DOHH2 (cell line): Measurements from ENCODE around the gene COPS7A.

Source experiments
- H3F3A ChIP-seq: fragments of 200-600 bp; sonication (generic), shearing (Covaris generic); 2 replicates; pipeline ENCODE4 v1.6.0; 2016; ENCODE audit warnings: antibody characterized with exemption, mild to moderate bottlenecking; ENCODE audit not compliant: control insufficient read depth, insufficient read depth
- H3K27ac ChIP-seq: fragments of 200-600 bp; sonication (generic); 2 replicates; pipeline ENCODE4 v1.5.1; 2014; ENCODE audit warnings: low read depth, mild to moderate bottlenecking, low read length, moderate library complexity
- H3K27me3 ChIP-seq: fragments of 200-600 bp; sonication (generic); 2 replicates; pipeline ENCODE4 v1.6.1; 2014; ENCODE audit warnings: mild to moderate bottlenecking, low read length, mixed read lengths; ENCODE audit not compliant: control insufficient read depth
- H3K36me3 ChIP-seq: fragments of 200-600 bp; sonication (generic); 2 replicates; pipeline ENCODE4 v1.6.1; 2014; ENCODE audit warnings: mild to moderate bottlenecking, low read length, moderate library complexity, mixed read lengths; ENCODE audit not compliant: control insufficient read depth
- H3K4me1 ChIP-seq: fragments of 200-600 bp; sonication (generic); 2 replicates; pipeline ENCODE4 v1.6.1; 2014; ENCODE audit warnings: mild to moderate bottlenecking, low read length, mixed read lengths; ENCODE audit not compliant: control insufficient read depth
- H3K4me2 ChIP-seq: fragments of 200-600 bp; sonication (generic); 2 replicates; pipeline ENCODE4 v1.6.0; 2014; ENCODE audit warnings: mild to moderate bottlenecking, low read length, moderate library complexity
- H3K4me3 ChIP-seq: fragments of 200-600 bp; sonication (generic); 2 replicates; pipeline ENCODE4 v1.5.1; 2014; ENCODE audit warnings: mild to moderate bottlenecking, low read length, mixed read lengths
- H3K79me2 ChIP-seq: fragments of 200-600 bp; sonication (generic); 2 replicates; pipeline ENCODE4 v1.6.1; 2014; ENCODE audit warnings: mild to moderate bottlenecking, low read length, mixed read lengths; ENCODE audit not compliant: control insufficient read depth
- H3K9me2 ChIP-seq: fragments of 200-600 bp; sonication (generic); replicated peaks from 2 replicates; pipeline ENCODE4 v1.6.1; 2014; ENCODE audit warnings: mild to moderate bottlenecking, low read length, mixed read lengths; ENCODE audit not compliant: control insufficient read depth
- H3K9me3 ChIP-seq: fragments of 200-600 bp; sonication (generic); 2 replicates; pipeline ENCODE4 v1.6.1; 2014; ENCODE audit warnings: antibody characterized with exemption, low read length, mixed read lengths; ENCODE audit not compliant: control insufficient read depth, insufficient read depth
- H4K20me1 ChIP-seq: fragments of 200-600 bp; sonication (generic); 2 replicates; pipeline ENCODE4 v1.6.0; 2014; ENCODE audit warnings: low read depth, mild to moderate bottlenecking, antibody characterized with exemption, low read length, moderate library complexity; ENCODE audit not compliant: control insufficient read depth, insufficient read depth
- CTCF ChIP-seq: fragments of 200-600 bp; sonication (generic); IDR thresholded peaks from one replicate; pipeline ENCODE4 v1.5.1; 2014; ENCODE audit warnings: antibody characterized with exemption, mild to moderate bottlenecking, low read depth, low read length; ENCODE audit not compliant: poor library complexity, severe bottlenecking
- EZH2phosphoT487 ChIP-seq: fragments of 200-600 bp; sonication (generic); IDR thresholded peaks from 2 replicates; pipeline ENCODE4 v1.6.1; 2017; ENCODE audit warnings: borderline replicate concordance, mild to moderate bottlenecking, antibody characterized with exemption, low read length, moderate library complexity, mixed read lengths

The COPS7A gene

GRCh38 chr12:6699989-6700645 lies 23.7 kb upstream of the COPS7A start:
- Histone ChIP-seq H3K27ac (peak overlapping the region; percentile 45), H3K4me1 (peaks cover 66% of the 10 kb centered on the region), H3K9me3 (no peaks in the 10 kb centered on the region), H3F3A (peaks cover 28% of the 10 kb centered on the region), H3K36me3 (peaks cover 4% of the 10 kb centered on the region; the same call in 1 of the 2 replicates), H3K79me2 (0 out of 2 replicates have a peak, but pooled peaks cover 3% of the 10 kb centered on the region), H4K20me1 (no peaks in the 10 kb centered on the region), H3K9me2 (no peaks in the 10 kb centered on the region), H3K27me3 (peaks cover 20% of the 10 kb centered on the region), H3K4me3 (peak overlapping the region; percentile 77), H3K4me2 (peak overlapping the region; percentile 98)
- TF ChIP-seq CTCF (no peak), EZH2phosphoT487 (no peak)

- Histone ChIP-seq H3F3A (peaks cover 27% of the 10 kb centered on the region), H3K27ac (peak within 1 kb of the TSS; percentile 96)
Measured at GRCh38 chr12:6700646-6701051, 23.2 kb upstream of the COPS7A start, which contains the start of gene PIANP. Gene PIANP (minus strand): TSS chr12:6700815. CDS start chr12:6698061, 2,754 bp downstream.

GRCh38 chr12:6701078-6701768 lies 22.6 kb upstream of the COPS7A start:
- Histone ChIP-seq H3K4me2 (peak overlapping the region; percentile 98), H3K79me2 (0 out of 2 replicates have a peak, but pooled peaks cover 3% of the 10 kb centered on the region), H3K9me3 (no peaks in the 10 kb centered on the region), H3K4me3 (peak overlapping the region; percentile 77), H3K9me2 (no peaks in the 10 kb centered on the region), H3K36me3 (peaks cover 2% of the 10 kb centered on the region; the same call in 1 of the 2 replicates), H4K20me1 (no peaks in the 10 kb centered on the region), H3K4me1 (peaks cover 55% of the 10 kb centered on the region), H3K27ac (no peak overlapping the region), H3F3A (peaks cover 22% of the 10 kb centered on the region), H3K27me3 (peaks cover 20% of the 10 kb centered on the region)
- TF ChIP-seq EZH2phosphoT487 = no peak
- no peak for TF ChIP-seq CTCF

More at GRCh38 chr12:6700646-6701051, 23.2 kb upstream of the COPS7A start, which contains the start of gene PIANP:
- TF ChIP-seq EZH2phosphoT487 (no peak), CTCF (no peak)
- Histone ChIP-seq H3K4me1 (peaks cover 61% of the 10 kb centered on the region), H3K36me3 (peaks cover 4% of the 10 kb centered on the region; the same call in 1 of the 2 replicates), H3K79me2 (0 out of 2 replicates have a peak, but pooled peaks cover 3% of the 10 kb centered on the region), H3K9me2 (no peaks in the 10 kb centered on the region), H3K4me3 (peak within 1 kb of the TSS; percentile 77), H3K27me3 (peaks cover 20% of the 10 kb centered on the region), H3K4me2 (peak within 1 kb of the TSS; percentile 98), H3K9me3 (no peaks in the 10 kb centered on the region), H4K20me1 (no peaks in the 10 kb centered on the region)
